ENCODE results near the gene ATP8A2. TPM values are rescaled to one million over a fixed set of nuclear protein-coding genes. Genes with fewer than 3 reads are reported as not detected.

ATP8A2 gene
- total and polyA plus RNA-seq, 2 of the 8 experiments (the other 6 are each of a cell fraction or from before 2014, with no cell fraction given): 2.4 to 8.3 TPM

- H2BK20ac ChIP-seq (ENCODE audit: low read length): no peak overlapping the region
- H3K9ac ChIP-seq (replicated peaks in 1 of 4; ENCODE audit: extremely low read depth in 1 of 4, low read depth in 3 of 4, low read length in 3 of 4): no peak overlapping the region
- no peak overlapping the region for H2AFZ ChIP-seq (ENCODE audit: low read length)
- H3K4me3 ChIP-seq (ENCODE audit: extremely low read depth in 1 of 4, insufficient read depth in 2 of 4, low read depth in 3 of 4, low read length in 4 of 4): no peak overlapping the region
- H4K20me1 ChIP-seq (replicated peaks in 1 of 2; ENCODE audit: control insufficient read depth in 1 of 2, insufficient read depth in 2 of 2, low read length in 2 of 2): no peaks in the 10 kb centered on the region
- peaks cover 0 to 5% (median 0%) of the 10 kb centered on the region in 4 experiments; a peak in 2 of 7 replicates for H3K4me1 ChIP-seq (replicated peaks in 1 of 4; ENCODE audit: control insufficient read depth in 3 of 4, insufficient read depth in 4 of 4, low read length in 3 of 4)
- WGBS, 2 experiments (ENCODE audit: extremely low coverage in 1 of 2, insufficient coverage in 1 of 2, insufficient read length in 1 of 2, insufficient replicate concordance in 2 of 2, low coverage in 1 of 2, low lambda C conversion rate in 2 of 2, missing lambda C conversion rate in 1 of 2): 87% methylated on average over 6 of the region's 6 CpGs; no CpG with 5 or more reads in 1 of the 2 experiments
- no peaks in the 10 kb centered on the region for H3K36me3 ChIP-seq (ENCODE audit: control insufficient read depth in 2 of 4, insufficient read depth in 4 of 4, low read length in 3 of 4)
- no peak overlapping the region for H3K18ac ChIP-seq (ENCODE audit: extremely low read depth, low read length)
- H3K56ac ChIP-seq (replicated peaks; ENCODE audit: insufficient read length, low read depth, low read length): no peak overlapping the region
- no peak overlapping the region for H3K27ac ChIP-seq (ENCODE audit: low read depth, low read length)
- DNase-seq (ENCODE audit: low read depth in 1 of 2, low spot score in 2 of 2) (no peak), FAIRE-seq (no peak)
- no peaks in the 10 kb centered on the region for H3K79me2 ChIP-seq (ENCODE audit: control insufficient read depth in 1 of 2, insufficient read depth in 2 of 2, low read length in 2 of 2)
- no peaks in the 10 kb centered on the region for H3K9me3 ChIP-seq (ENCODE audit: insufficient read depth in 2 of 2, low read depth in 1 of 2, low read length in 1 of 2)
- H3K23me2 ChIP-seq (ENCODE audit: low read depth, low read length): no peaks in the 10 kb centered on the region
- POLR2A ChIA-PET (ENCODE audit: partially characterized antibody): no interaction called here
- H3K4ac ChIP-seq (replicated peaks; ENCODE audit: insufficient read length, low read depth, low read length): no peak overlapping the region
- no peak overlapping the region for H4K91ac ChIP-seq (replicated peaks; ENCODE audit: insufficient read length, low read length)
- H3K27me3 ChIP-seq (replicated peaks in 1 of 4; ENCODE audit: control insufficient read depth in 3 of 4, extremely low read depth in 1 of 4, insufficient read depth in 3 of 4, low read length in 3 of 4): no peaks in the 10 kb centered on the region
- H2AK5ac ChIP-seq (ENCODE audit: low read depth, low read length): no peak overlapping the region
- no peak overlapping the region for H2BK15ac ChIP-seq (ENCODE audit: low read length)
- H2BK5ac ChIP-seq (ENCODE audit: low read depth, low read length): no peak overlapping the region
- H2BK120ac ChIP-seq (replicated peaks; ENCODE audit: low read depth, low read length): no peak overlapping the region
- H3K79me1 ChIP-seq (ENCODE audit: low read depth, low read length): no peaks in the 10 kb centered on the region
- no peak overlapping the region for H3K4me2 ChIP-seq (ENCODE audit: insufficient read depth in 1 of 2, low read depth in 2 of 2, low read length in 2 of 2)
- H3K14ac ChIP-seq (ENCODE audit: insufficient read length): no peak overlapping the region
- no peak overlapping the region for H4K5ac ChIP-seq (ENCODE audit: insufficient read length, low read depth, low read length)
- no peak overlapping the region for H3K23ac ChIP-seq (ENCODE audit: insufficient read length)
- CTCF ChIA-PET (ENCODE audit: partially characterized antibody): interaction anchor here (0.9 to 1.4 kb wide), 2 partner anchors 19 to 21 kb away, joined by 3 read pairs; no protein-coding TSS in a partner anchor
- no peak overlapping the region for H4K8ac ChIP-seq (ENCODE audit: extremely low read depth, insufficient read depth, low read length)
- no peak overlapping the region for H2BK12ac ChIP-seq (ENCODE audit: low read depth, low read length)
- TF ChIP-seq ATF2 (IDR thresholded peaks at IDR 0.05; ENCODE audit: low read length): no peak
- TF ChIP-seq SP4 (IDR thresholded peaks at IDR 0.05; ENCODE audit: low read length): no peak
- TF ChIP-seq EP300 (IDR thresholded peaks at IDR 0.05; ENCODE audit: borderline replicate concordance in 1 of 2, low read depth in 2 of 2, low read length in 2 of 2): no peak
- no peak for TF ChIP-seq SIRT6 (IDR thresholded peaks at IDR 0.05; ENCODE audit: low read length)
- TF ChIP-seq CTCF (IDR thresholded peaks at IDR 0.05; ENCODE audit: control extremely low read depth in 1 of 3, insufficient read depth in 1 of 3, low read depth in 1 of 3, low read length in 3 of 3): no peak
- no peak for TF ChIP-seq EGR1 (IDR thresholded peaks at IDR 0.05; ENCODE audit: borderline replicate concordance, low read depth, low read length)
- no peak for TF ChIP-seq RNF2 (IDR thresholded peaks at IDR 0.05; ENCODE audit: borderline replicate concordance, low read depth, low read length, missing control alignments, poor library complexity, severe bottlenecking)
- no peak for TF ChIP-seq E2F6 (IDR thresholded peaks at IDR 0.05)
These were observed 130.8 kb downstream of the ATP8A2 start for GRCh38 chr13:25502551-25502950.

Data from H1 (cell line).